GM12891 (cell line): Measurements from ENCODE around the gene OPCML.

Experiments used
- POLR2A ChIP-seq: IDR thresholded peaks from 2 replicates; pipeline ENCODE4 v1.6.1; 2011; ENCODE audit warnings: low read depth, low read length, control low read depth
- POLR2AphosphoS5 ChIP-seq: IDR thresholded peaks from 2 replicates; pipeline ENCODE4 v1.6.1; 2011; ENCODE audit warnings: low read depth, low read length, control low read depth
- TAF1 ChIP-seq: IDR thresholded peaks from 2 replicates; pipeline ENCODE4 v1.6.1; 2011; ENCODE audit warnings: low read depth, low read length, control low read depth

- TF ChIP-seq POLR2A: no peak
- no peak for TF ChIP-seq TAF1
- no peak for TF ChIP-seq POLR2AphosphoS5
Observed at GRCh38 chr11:132997396-132997795, 534.9 kb downstream of the OPCML start.
